Measurements from ENCODE around the gene ZNF778. TPM values are rescaled to one million over a fixed set of nuclear protein-coding genes. Genes with fewer than 3 reads are reported as not detected.

ZNF778 gene
- total and polyA plus RNA-seq, 2 of the 13 experiments (the other 11 are each of a cell fraction or from before 2014, with no cell fraction given) = 3.8 to 7.2 TPM

GRCh38 chr16:89246903-89247733 is 29.6 kb downstream of the ZNF778 start (continued):
- TF ChIP-seq BCLAF1 (IDR thresholded peaks at IDR 0.05) (no peak), ZSCAN25 (CRISPR knock-in tag; IDR thresholded peaks at IDR 0.05) (0 out of 2 replicates have a peak, but pooled peaks have one; percentile 18), SUZ12 (IDR thresholded peaks at IDR 0.05; ENCODE audit: low read depth, low read length) (no peak), SMAD3 (CRISPR knock-in tag; IDR thresholded peaks at IDR 0.05) (no peak), GMEB2 (CRISPR knock-in tag; IDR thresholded peaks at IDR 0.05; ENCODE audit: low read depth) (no peak), PRPF4 (IDR thresholded peaks at IDR 0.05; ENCODE audit: low read depth, low read length, poor library complexity, severe bottlenecking) (no peak), HNF1B (CRISPR knock-in tag; IDR thresholded peaks at IDR 0.05) (peak; percentile 82), SRY (CRISPR knock-in tag; IDR thresholded peaks at IDR 0.05) (peak; percentile 68), MTA1 (CRISPR knock-in tag; IDR thresholded peaks at IDR 0.05; ENCODE audit: borderline replicate concordance) (peak; percentile 73; the same call in 1 of the 2 replicates), ATAD3A (CRISPR knock-in tag; IDR thresholded peaks at IDR 0.05) (no peak), NCOR1 (IDR thresholded peaks at IDR 0.05; ENCODE audit: borderline replicate concordance, low read length) (no peak), GATA4 (IDR thresholded peaks at IDR 0.05; ENCODE audit: borderline replicate concordance, low read depth) (0 out of 2 replicates have a peak, but pooled peaks have one; percentile 36), SAFB2 (CRISPR knock-in tag; IDR thresholded peaks at IDR 0.05; ENCODE audit: borderline replicate concordance, low read depth) (peak; percentile 82; the same call in 1 of the 2 replicates), ZBED4 (CRISPR knock-in tag; IDR thresholded peaks at IDR 0.05; ENCODE audit: borderline replicate concordance) (no peak), ZNF607 (CRISPR knock-in tag; IDR thresholded peaks at IDR 0.05; ENCODE audit: borderline replicate concordance) (peak; percentile 98), CCAR2 (optimal IDR thresholded peaks at IDR 0.05; ENCODE audit: low read depth, low read length) (no peak), MAF1 (CRISPR knock-in tag; IDR thresholded peaks at IDR 0.05; ENCODE audit: borderline replicate concordance) (0 out of 2 replicates have a peak, but pooled peaks have one; percentile 55), ZNF652 (CRISPR knock-in tag; IDR thresholded peaks at IDR 0.05; ENCODE audit: borderline replicate concordance, low read depth) (no peak), ZFP90 (CRISPR knock-in tag; IDR thresholded peaks at IDR 0.05; ENCODE audit: borderline replicate concordance) (0 out of 2 replicates have a peak, but pooled peaks have one; percentile 28)

Measured in HepG2 (cell line).